A549 (cell line): ENCODE measurements around the gene PLEKHA3. TPM values are rescaled to one million over a fixed set of nuclear protein-coding genes. Genes with fewer than 3 reads are reported as not detected.

Experiments
- ATAC-seq, 2 experiments: fragments of 200-7000 bp in 1 of 2; fragments of >200 bp in 1 of 2; cut with Nextera tagmentation in 1 of 2; cut with Tn5 transposase in 1 of 2; 3 replicates each; pipeline versions ENCODE4 v1.8.0 to v1.9.1; 2018 to 2020; ENCODE audit warnings: mild to moderate bottlenecking in 1 of 2, moderate library complexity in 1 of 2
- CTCF ChIA-PET: fragments of 300-600 bp; sonication (Branson Sonifier 250); formaldehyde crosslinking; extraction: SDS; loops from one replicate; lab custom pipeline; 2021; ENCODE audit warnings: antibody characterized with exemption, inconsistent platforms; lab: Yijun Ruan, JAX
- POLR2A ChIA-PET: fragments of 350-600 bp; formaldehyde crosslinking; extraction: SDS; loops from one replicate; lab custom pipeline; 2021; ENCODE audit warnings: antibody characterized with exemption, inconsistent platforms; lab: Yijun Ruan, JAX
- DNase-seq, 2 experiments: peaks; one replicate each; pipeline versions ENCODE4 v3.0.0 to v3.0.0-alpha.2; 2011 to 2016; ENCODE audit warnings: low read depth in 1 of 2, low spot score in 1 of 2
- FAIRE-seq: peaks from 2 replicates; lab custom pipeline; 2011; peaks lifted over from hg19 to GRCh38; lab: Jason Lieb, UNC
- H3K27ac ChIP-seq, 2 experiments: fragments of >200 bp; sonication (Bioruptor Twin); formaldehyde crosslinking; 3 replicates each; pipeline ENCODE4 v1.5.1; 2016 to 2017
- H3K4me1 ChIP-seq: fragments of >200 bp; sonication (Bioruptor Twin); formaldehyde crosslinking; 3 replicates; pipeline ENCODE4 v1.6.1; 2016
- H3K4me2 ChIP-seq: fragments of >200 bp; sonication (Bioruptor Twin); formaldehyde crosslinking; 3 replicates; pipeline ENCODE4 v1.6.1; 2016
- H3K4me3 ChIP-seq: fragments of >200 bp; sonication (Bioruptor Twin); formaldehyde crosslinking; 3 replicates; pipeline ENCODE4 v1.5.1; 2016
- H3K9me3 ChIP-seq: fragments of >200 bp; sonication (Bioruptor Twin); formaldehyde crosslinking; 3 replicates; pipeline ENCODE4 v1.6.1; 2016
- CBX8 ChIP-seq: fragments of 200-600 bp; sonication (generic); IDR thresholded peaks from 2 replicates; pipeline ENCODE4 v1.6.1; 2016
- CEBPB ChIP-seq, 2 experiments: fragments of >200 bp in 1 of 2; sonication (Bioruptor Twin) in 1 of 2; formaldehyde crosslinking in 1 of 2; IDR thresholded peaks; 2 replicates each; pipeline ENCODE4 v1.6.1; 2012 to 2016
- CHD4 ChIP-seq: fragments of 200-600 bp; sonication (generic); IDR thresholded peaks from 2 replicates; pipeline ENCODE4 v1.6.1; 2016; ENCODE audit warnings: antibody characterized with exemption, mild to moderate bottlenecking, borderline replicate concordance
- ESRRA ChIP-seq: fragments of 150-350 bp; IDR thresholded peaks from 2 replicates; pipeline ENCODE4 v1.6.1; 2014; ENCODE audit warnings: mild to moderate bottlenecking, low read length, borderline replicate concordance
- FOXS1 ChIP-seq: fragments of 250-450 bp; sonication (Bioruptor Pico); IDR thresholded peaks from 2 replicates; pipeline ENCODE4 v1.5.0; 2020; ENCODE audit warnings: mild to moderate bottlenecking, moderate library complexity
- GATA3 ChIP-seq: IDR thresholded peaks from 2 replicates; pipeline ENCODE4 v1.6.1; 2012; ENCODE audit warnings: borderline replicate concordance
- HEYL ChIP-seq: fragments of 250-450 bp; sonication (Bioruptor Pico); IDR thresholded peaks from 2 replicates; pipeline ENCODE4 v1.8.0; 2021; ENCODE audit warnings: mild to moderate bottlenecking, moderate library complexity
- HOXB5 ChIP-seq: fragments of 250-450 bp; sonication (Bioruptor Pico); IDR thresholded peaks from 2 replicates; pipeline ENCODE4 v1.5.0; 2020; ENCODE audit warnings: mild to moderate bottlenecking, moderate library complexity
- JUN ChIP-seq, 2 experiments: fragments of >200 bp; sonication (Bioruptor Twin); formaldehyde crosslinking; IDR thresholded peaks; 2 replicates in 1 of 2; 3 replicates in 1 of 2; pipeline ENCODE4 v1.6.1; 2016 to 2017
- JUNB ChIP-seq: fragments of >200 bp; sonication (Bioruptor Twin); formaldehyde crosslinking; IDR thresholded peaks from 2 replicates; pipeline ENCODE4 v1.6.1; 2016
- KDM5A ChIP-seq: fragments of 200-600 bp; sonication (generic); IDR thresholded peaks from 2 replicates; pipeline ENCODE4 v1.6.1; 2016; ENCODE audit warnings: antibody characterized with exemption, mild to moderate bottlenecking
- MAFK ChIP-seq: fragments of 450-650 bp; IDR thresholded peaks from 2 replicates; pipeline ENCODE4 v1.6.1; 2014; ENCODE audit not compliant: partially characterized antibody
- MAZ ChIP-seq: fragments of 150-350 bp; IDR thresholded peaks from 2 replicates; pipeline ENCODE4 v1.6.1; 2014; ENCODE audit warnings: antibody characterized with exemption, low read depth, low read length, borderline replicate concordance
- MYC ChIP-seq: IDR thresholded peaks from 2 replicates; pipeline ENCODE4 v1.6.1; 2012; ENCODE audit warnings: mild to moderate bottlenecking, inconsistent platforms, low read length, improper control_type of control experiment, borderline replicate concordance
- PHF8 ChIP-seq: fragments of 200-600 bp; sonication (generic); IDR thresholded peaks from 2 replicates; pipeline ENCODE4 v1.6.1; 2016; ENCODE audit warnings: low read depth, mild to moderate bottlenecking, antibody characterized with exemption, moderate library complexity, borderline replicate concordance
- POLR2A ChIP-seq: IDR thresholded peaks from 2 replicates; pipeline ENCODE4 v1.6.1; 2012; ENCODE audit warnings: mild to moderate bottlenecking, low read length
- POLR2AphosphoS2 ChIP-seq: conservative IDR thresholded peaks from 2 replicates; pipeline ENCODE4 v1.6.1; 2012; ENCODE audit warnings: low read length, improper control_type of control experiment, inconsistent platforms
- RAD21 ChIP-seq, 2 experiments: fragments of >200 bp in 1 of 2; sonication (Bioruptor Twin) in 1 of 2; formaldehyde crosslinking in 1 of 2; IDR thresholded peaks in 1 of 2; conservative IDR thresholded peaks in 1 of 2; 2 replicates in 1 of 2; 3 replicates in 1 of 2; pipeline ENCODE4 v1.6.1; 2012 to 2018; ENCODE audit warnings: inconsistent platforms in 1 of 2
- RARB ChIP-seq: fragments of 250-450 bp; sonication (Bioruptor Pico); IDR thresholded peaks from 2 replicates; pipeline ENCODE4 v1.8.0; 2021; ENCODE audit warnings: mild to moderate bottlenecking, moderate library complexity
- TP53 ChIP-seq: fragments of 250-450 bp; sonication (Bioruptor Pico); IDR thresholded peaks from 2 replicates; pipeline ENCODE4 v1.5.0; 2021; ENCODE audit warnings: mild to moderate bottlenecking, moderate library complexity
- ZC3H11A ChIP-seq: fragments of 450-650 bp; IDR thresholded peaks from 2 replicates; pipeline ENCODE4 v1.6.1; 2014; ENCODE audit warnings: antibody characterized with exemption, mild to moderate bottlenecking
- ZSCAN20 ChIP-seq: fragments of 250-450 bp; sonication (Bioruptor Pico); IDR thresholded peaks from 2 replicates; pipeline ENCODE4 v1.8.0; 2022; ENCODE audit warnings: mild to moderate bottlenecking, moderate library complexity
- WGBS: methylation state at CpG from one replicate; pipeline ENCODE4 v1.1.6; 2017; ENCODE audit errors: missing lambda C conversion rate; 5-methylcytosine and 5-hydroxymethylcytosine counted together
- polyA plus RNA-seq, 4 experiments: library from polyadenylated mRNA; depleted of rRNA in 3 of 4; stranded (reverse); fragments of >200 nt; fragmentation: RNase III in 1 of 4; extraction: RNeasy Plus Mini Kit Qiagen cat#74134 plus additional on column Dnase treatment in 1 of 4; gene quantifications; 2 replicates in 3 of 4; 3 replicates in 1 of 4; pipeline ENCODE4 v1.2.3, GENCODE V29; 2011 to 2017
- TF ChIP-seq, protein P1 (sequence below): fragments of >200 bp; sonication (Bioruptor Twin); formaldehyde crosslinking; IDR thresholded peaks from 3 replicates; pipeline ENCODE4 v1.5.1; 2016
- TF ChIP-seq, protein P2 (sequence below): fragments of 150-350 bp; IDR thresholded peaks from 2 replicates; pipeline ENCODE4 v1.6.1; 2014; ENCODE audit warnings: low read depth, mild to moderate bottlenecking, low read length
- TF ChIP-seq, protein P3 (sequence below): fragments of 200-600 bp; sonication (generic); IDR thresholded peaks from 2 replicates; pipeline ENCODE4 v1.6.1; 2016; ENCODE audit warnings: antibody characterized with exemption, mild to moderate bottlenecking, moderate library complexity

The PLEKHA3 gene
- polyA plus RNA-seq, 2 of the 4 experiments (the other 2 are of a cell fraction), result 9.6 to 47.4 TPM

DNA sequence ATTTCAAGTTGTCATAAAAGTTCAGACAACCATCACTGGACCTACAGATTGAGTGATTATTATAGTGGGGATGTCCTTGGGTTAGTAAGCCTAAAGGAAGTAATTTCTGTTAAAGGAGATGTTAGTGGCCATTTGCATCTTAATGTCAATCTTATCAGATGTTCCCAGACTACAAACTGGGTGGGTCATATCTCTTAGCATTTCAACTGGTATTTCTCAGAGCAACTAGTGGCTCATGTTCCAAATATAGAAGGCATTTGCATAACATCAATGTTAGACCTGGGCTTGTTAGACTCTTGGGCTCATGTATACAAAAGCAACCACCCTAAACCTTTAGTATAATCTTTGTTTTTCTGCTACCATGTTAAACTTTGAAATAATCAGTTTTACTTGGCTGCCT, 17.9 kb downstream of the PLEKHA3 start:
- Histone ChIP-seq H3K4me3 (no peak overlapping the region), H3K9me3 (no peaks in the 10 kb centered on the region), H3K4me2 (no peak overlapping the region), H3K4me1 (no peaks in the 10 kb centered on the region), H3K27ac (no peak overlapping the region)
- ATAC-seq (no peak), DNase-seq (no peak), FAIRE-seq (no peak)
- CTCF ChIA-PET, result no interaction called here
- TF ChIP-seq POLR2A, result no peak
- no peak for TF ChIP-seq CHD4
- TF ChIP-seq JUN (IDR thresholded peaks at IDR 0.05), result no peak
- TF ChIP-seq CEBPB (IDR thresholded peaks at IDR 0.05), result no peak
- TF ChIP-seq, all 56 proteins: peak for 0
- POLR2A ChIA-PET, result no interaction called here

DNA sequence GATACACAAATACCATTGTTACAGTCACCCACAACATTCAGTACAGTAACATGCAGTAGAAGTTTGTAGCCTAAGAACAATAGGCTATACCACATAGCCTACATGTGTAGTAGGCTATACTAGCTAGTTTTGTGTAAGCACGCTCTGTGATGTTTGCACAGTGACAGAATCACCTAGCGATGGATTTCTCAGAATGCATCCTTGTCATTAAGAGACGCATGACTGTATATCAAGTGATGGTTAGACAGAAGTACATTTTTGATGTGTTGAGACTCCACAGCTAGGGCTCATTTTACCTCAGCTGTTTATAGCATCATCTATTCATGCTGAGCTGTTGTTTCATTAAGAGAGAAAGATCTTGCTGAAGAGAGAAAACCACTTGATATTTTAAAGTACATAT, 19.4 kb downstream of the PLEKHA3 start:
- Histone ChIP-seq H3K9me3 (no peaks in the 10 kb centered on the region), H3K4me1 (no peaks in the 10 kb centered on the region), H3K4me3 (no peak overlapping the region), H3K27ac (no peak overlapping the region), H3K4me2 (no peak overlapping the region)
- POLR2A ChIA-PET, result no interaction called here
- DNase-seq (no peak), FAIRE-seq (no peak), ATAC-seq (no peak)
- 98% methylated on average over 3 of the region's 3 CpGs for WGBS
- CTCF ChIA-PET, result no interaction called here
- TF ChIP-seq HEYL (no peak), RAD21 (conservative IDR thresholded peaks at IDR 0.05 in 1 of 2, IDR thresholded peaks at IDR 0.05 in 1 of 2) (no peak), HOXB5 (CRISPR knock-in tag) (no peak), ZC3H11A (no peak), KDM5A (no peak), PHF8 (no peak), ESRRA (no peak), MAFK (no peak), MAZ (no peak), MYC (no peak), FOXS1 (CRISPR knock-in tag) (no peak), JUNB (no peak)
- TF ChIP-seq, protein P1, sequence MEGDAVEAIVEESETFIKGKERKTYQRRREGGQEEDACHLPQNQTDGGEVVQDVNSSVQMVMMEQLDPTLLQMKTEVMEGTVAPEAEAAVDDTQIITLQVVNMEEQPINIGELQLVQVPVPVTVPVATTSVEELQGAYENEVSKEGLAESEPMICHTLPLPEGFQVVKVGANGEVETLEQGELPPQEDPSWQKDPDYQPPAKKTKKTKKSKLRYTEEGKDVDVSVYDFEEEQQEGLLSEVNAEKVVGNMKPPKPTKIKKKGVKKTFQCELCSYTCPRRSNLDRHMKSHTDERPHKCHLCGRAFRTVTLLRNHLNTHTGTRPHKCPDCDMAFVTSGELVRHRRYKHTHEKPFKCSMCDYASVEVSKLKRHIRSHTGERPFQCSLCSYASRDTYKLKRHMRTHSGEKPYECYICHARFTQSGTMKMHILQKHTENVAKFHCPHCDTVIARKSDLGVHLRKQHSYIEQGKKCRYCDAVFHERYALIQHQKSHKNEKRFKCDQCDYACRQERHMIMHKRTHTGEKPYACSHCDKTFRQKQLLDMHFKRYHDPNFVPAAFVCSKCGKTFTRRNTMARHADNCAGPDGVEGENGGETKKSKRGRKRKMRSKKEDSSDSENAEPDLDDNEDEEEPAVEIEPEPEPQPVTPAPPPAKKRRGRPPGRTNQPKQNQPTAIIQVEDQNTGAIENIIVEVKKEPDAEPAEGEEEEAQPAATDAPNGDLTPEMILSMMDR, result no peak
- TF ChIP-seq, protein P2, sequence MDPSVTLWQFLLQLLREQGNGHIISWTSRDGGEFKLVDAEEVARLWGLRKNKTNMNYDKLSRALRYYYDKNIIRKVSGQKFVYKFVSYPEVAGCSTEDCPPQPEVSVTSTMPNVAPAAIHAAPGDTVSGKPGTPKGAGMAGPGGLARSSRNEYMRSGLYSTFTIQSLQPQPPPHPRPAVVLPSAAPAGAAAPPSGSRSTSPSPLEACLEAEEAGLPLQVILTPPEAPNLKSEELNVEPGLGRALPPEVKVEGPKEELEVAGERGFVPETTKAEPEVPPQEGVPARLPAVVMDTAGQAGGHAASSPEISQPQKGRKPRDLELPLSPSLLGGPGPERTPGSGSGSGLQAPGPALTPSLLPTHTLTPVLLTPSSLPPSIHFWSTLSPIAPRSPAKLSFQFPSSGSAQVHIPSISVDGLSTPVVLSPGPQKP, result no peak

DNA sequence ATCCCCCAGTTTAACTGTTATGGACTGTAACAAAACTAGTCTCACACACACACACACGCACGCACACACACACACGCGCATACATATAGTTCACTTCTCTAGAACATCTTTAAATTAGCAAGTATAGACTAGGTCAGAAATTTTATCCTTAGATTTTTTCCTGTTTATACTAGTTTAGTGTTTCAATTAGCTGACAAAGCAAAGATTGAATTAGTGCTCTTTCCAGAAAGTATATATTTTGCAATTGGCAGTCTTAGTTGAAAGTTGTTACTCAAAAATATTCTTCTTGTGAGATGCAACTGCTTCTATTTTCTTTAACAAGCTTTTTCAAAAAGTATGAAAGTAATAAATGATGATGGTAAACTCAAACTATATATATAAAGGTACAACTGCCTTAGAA, 22.5 kb downstream of the PLEKHA3 start:
- no peak overlapping the region for H3K27ac ChIP-seq
- FAIRE-seq, result no peak
- TF ChIP-seq POLR2AphosphoS2, result no peak
- peak; percentile 19 for TF ChIP-seq MAFK
- TF ChIP-seq RARB (CRISPR knock-in tag), result no peak
- WGBS, result 78% methylated on average over 4 of the region's 4 CpGs
- no peak for DNase-seq
- ATAC-seq, result no peak
- H3K9me3 ChIP-seq, result no peaks in the 10 kb centered on the region
- no peak overlapping the region for H3K4me3 ChIP-seq
- ChIA-PET POLR2A (no interaction called here), CTCF (interaction anchor here (1.3 kb wide), 1 partner anchor 14 kb away, joined by 4 read pairs; no protein-coding TSS in a partner anchor)
- no peak overlapping the region for H3K4me2 ChIP-seq
- no peaks in the 10 kb centered on the region for H3K4me1 ChIP-seq

DNA sequence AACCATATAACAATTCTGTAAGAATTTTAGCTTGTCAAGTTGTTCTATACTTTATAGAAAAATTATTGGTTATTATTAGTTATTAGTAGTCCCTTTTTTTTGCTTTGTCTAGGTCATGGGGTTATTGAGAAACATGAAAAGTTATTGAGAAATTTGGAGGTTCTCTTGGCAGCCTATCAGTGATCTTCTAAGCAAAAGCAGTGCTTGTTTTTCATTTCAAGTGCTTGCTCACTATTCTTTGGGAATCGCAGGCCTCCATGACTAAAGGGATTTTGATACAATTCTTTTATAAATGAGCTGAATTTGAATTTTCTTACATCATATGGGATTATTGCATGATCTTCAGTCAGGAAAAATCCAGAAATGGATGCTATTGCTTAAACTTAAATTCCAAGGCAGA, 25.8 kb downstream of the PLEKHA3 start:
- ChIA-PET POLR2A (no interaction called here), CTCF (no interaction called here)
- FAIRE-seq, result no peak
- H3K4me1 ChIP-seq, result no peaks in the 10 kb centered on the region
- no peak for TF ChIP-seq GATA3
- TF ChIP-seq, protein P3, sequence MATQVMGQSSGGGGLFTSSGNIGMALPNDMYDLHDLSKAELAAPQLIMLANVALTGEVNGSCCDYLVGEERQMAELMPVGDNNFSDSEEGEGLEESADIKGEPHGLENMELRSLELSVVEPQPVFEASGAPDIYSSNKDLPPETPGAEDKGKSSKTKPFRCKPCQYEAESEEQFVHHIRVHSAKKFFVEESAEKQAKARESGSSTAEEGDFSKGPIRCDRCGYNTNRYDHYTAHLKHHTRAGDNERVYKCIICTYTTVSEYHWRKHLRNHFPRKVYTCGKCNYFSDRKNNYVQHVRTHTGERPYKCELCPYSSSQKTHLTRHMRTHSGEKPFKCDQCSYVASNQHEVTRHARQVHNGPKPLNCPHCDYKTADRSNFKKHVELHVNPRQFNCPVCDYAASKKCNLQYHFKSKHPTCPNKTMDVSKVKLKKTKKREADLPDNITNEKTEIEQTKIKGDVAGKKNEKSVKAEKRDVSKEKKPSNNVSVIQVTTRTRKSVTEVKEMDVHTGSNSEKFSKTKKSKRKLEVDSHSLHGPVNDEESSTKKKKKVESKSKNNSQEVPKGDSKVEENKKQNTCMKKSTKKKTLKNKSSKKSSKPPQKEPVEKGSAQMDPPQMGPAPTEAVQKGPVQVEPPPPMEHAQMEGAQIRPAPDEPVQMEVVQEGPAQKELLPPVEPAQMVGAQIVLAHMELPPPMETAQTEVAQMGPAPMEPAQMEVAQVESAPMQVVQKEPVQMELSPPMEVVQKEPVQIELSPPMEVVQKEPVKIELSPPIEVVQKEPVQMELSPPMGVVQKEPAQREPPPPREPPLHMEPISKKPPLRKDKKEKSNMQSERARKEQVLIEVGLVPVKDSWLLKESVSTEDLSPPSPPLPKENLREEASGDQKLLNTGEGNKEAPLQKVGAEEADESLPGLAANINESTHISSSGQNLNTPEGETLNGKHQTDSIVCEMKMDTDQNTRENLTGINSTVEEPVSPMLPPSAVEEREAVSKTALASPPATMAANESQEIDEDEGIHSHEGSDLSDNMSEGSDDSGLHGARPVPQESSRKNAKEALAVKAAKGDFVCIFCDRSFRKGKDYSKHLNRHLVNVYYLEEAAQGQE, result no peak
- no peak for TF ChIP-seq TP53 (CRISPR knock-in tag)
- TF ChIP-seq ZSCAN20 (CRISPR knock-in tag), result no peak
- TF ChIP-seq MAFK, result no peak
- TF ChIP-seq CBX8, result no peak
- TF ChIP-seq ZC3H11A, result no peak
- TF ChIP-seq, all 56 proteins: peak for 0
- no peak overlapping the region for H3K4me2 ChIP-seq
- no peak overlapping the region for H3K4me3 ChIP-seq
- no peak for ATAC-seq
- H3K9me3 ChIP-seq, result no peaks in the 10 kb centered on the region
- H3K27ac ChIP-seq, result no peak overlapping the region
- DNase-seq, result no peak
- 90% methylated on average over 1 of the region's 1 CpG for WGBS
